Subcutaneous adipose tissue (tissue), 4 donors: ENCODE results near the gene CACNA1H. TPM values are rescaled to one million over a fixed set of nuclear protein-coding genes. Genes with fewer than 3 reads are reported as not detected.

ENCODE experiments used
- total RNA-seq, 4 donors: library from RNA; depleted of rRNA; stranded (reverse); fragments of >200 nt; gene quantifications; one replicate each; pipeline ENCODE4 v1.1.0, GENCODE V29; 2016
- TF ChIP-seq, protein P1 (sequence below): fragments of 450-650 bp; IDR thresholded peaks from one replicate; pipeline ENCODE4 v1.5.1; 2016; ENCODE audit warnings: low read depth, mild to moderate bottlenecking, control low read depth, antibody characterized with exemption, moderate library complexity

Gene CACNA1H
- total RNA-seq, 4 donors from 2014 or later = 0.51 to 13.9 (median 3.1) TPM

DNA sequence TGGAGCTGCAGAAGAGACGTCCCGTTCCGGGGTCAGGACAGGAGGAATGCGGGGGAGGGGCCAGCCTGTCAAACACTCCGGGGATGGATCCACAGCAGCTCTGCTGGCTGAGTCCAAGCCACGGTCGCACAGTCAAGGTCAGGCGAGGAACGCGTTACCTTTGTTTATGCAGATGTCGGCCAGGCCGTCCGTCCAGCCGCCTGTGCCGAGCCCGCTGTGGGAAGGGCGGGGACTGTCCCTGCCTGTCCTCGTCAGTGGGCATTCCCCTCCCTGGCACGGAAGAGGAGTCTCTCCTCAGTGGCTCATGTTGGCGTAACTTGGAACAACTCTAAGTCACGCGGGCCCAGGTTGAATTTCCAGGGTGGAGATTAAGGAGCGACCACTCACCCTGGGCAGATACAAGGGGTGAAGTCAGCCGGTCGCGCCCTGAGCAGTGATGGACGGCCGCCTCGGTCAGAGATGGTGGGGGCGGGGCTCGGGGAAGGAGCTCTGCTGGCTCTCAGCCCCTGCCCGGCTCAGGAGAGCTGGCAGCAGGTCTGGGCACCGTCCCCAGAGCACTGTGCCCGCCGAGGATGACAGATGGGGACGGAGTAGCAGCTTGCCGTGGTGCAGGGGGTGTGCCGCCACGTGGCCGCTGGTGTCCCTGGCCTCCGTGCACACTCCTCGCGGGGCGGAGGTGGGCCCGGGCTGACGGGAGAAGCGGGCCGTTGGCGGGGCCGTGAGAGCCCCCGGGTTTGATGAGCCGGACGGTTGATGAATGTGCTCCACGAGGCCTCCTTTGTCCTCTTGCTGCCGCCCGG, 7.3 kb downstream of the CACNA1H start:
- TF ChIP-seq, protein P1, sequence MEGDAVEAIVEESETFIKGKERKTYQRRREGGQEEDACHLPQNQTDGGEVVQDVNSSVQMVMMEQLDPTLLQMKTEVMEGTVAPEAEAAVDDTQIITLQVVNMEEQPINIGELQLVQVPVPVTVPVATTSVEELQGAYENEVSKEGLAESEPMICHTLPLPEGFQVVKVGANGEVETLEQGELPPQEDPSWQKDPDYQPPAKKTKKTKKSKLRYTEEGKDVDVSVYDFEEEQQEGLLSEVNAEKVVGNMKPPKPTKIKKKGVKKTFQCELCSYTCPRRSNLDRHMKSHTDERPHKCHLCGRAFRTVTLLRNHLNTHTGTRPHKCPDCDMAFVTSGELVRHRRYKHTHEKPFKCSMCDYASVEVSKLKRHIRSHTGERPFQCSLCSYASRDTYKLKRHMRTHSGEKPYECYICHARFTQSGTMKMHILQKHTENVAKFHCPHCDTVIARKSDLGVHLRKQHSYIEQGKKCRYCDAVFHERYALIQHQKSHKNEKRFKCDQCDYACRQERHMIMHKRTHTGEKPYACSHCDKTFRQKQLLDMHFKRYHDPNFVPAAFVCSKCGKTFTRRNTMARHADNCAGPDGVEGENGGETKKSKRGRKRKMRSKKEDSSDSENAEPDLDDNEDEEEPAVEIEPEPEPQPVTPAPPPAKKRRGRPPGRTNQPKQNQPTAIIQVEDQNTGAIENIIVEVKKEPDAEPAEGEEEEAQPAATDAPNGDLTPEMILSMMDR = no peak

DNA sequence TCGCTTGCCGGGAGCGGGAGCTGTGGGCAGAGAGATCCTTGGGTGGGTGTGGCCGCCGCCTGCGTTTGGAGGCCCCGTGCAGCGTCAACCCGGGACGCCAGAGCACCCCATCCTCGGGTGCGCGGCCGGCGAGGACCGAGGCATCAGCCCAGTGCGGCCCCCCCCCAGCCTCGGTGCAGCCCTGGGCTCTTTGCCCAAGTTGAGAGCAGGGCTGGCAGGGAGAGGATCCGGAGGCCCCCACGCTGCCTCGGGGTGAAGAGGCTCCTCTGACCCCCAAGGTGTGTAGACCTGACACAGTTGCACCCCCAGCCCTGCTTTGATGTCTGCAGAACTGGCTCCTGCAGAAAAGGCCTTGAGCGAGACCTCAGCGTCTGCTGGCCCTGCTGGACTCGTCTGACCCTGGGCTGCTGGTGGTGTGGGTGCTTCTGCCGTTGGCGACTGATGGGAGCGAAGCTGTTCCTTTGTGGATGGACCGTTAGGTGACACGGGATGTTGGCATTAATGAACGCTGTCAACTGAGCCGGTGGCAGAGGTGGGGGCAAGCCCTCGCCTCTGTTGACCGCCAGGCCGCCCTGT, 8.0 kb downstream of the CACNA1H start:
- TF ChIP-seq, protein P1 = no peak

DNA sequence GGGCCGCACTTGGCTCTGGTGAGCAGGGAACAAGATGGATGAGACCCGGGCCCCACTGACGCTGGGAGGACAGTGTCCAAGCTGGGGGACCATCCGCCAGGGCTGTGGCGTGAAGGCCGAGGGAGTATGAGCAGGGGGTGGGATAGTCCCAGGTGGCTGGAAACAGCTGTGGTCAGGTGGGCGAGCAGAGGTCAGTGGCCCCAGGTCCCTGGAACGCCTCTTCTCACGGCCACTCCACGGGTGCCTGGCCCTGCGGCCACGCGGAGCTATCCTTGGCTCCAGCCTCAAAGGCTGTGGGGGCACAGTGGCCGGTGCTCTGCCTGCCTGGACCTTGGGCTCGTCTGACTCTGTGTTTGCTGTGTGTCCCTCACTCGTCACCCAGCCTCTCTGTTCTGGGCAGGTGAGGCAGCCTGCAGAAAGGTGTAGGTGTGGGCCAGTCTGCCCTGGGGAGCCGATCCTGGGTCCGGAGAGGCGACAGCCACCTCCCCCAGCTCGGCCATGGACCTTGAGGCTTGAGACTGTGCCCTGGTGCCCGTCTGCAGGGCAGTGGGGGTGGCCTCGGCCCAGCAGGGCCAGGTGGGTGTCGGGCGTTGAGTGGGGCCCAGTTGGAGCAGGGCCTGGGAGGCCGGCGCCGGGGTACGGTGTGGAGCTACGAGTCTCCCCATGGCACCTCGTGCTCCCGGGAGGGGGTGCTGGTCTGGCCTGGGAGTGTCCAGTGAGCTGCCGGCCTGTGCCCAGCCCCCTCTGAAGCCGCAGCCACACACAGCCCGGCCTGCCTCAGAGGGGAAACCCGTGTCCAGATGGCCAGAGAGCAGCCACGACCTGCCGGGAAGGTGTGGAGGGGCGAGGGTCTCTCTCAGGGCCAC, 10.0 kb downstream of the CACNA1H start:
- TF ChIP-seq, protein P1 = no peak

DNA sequence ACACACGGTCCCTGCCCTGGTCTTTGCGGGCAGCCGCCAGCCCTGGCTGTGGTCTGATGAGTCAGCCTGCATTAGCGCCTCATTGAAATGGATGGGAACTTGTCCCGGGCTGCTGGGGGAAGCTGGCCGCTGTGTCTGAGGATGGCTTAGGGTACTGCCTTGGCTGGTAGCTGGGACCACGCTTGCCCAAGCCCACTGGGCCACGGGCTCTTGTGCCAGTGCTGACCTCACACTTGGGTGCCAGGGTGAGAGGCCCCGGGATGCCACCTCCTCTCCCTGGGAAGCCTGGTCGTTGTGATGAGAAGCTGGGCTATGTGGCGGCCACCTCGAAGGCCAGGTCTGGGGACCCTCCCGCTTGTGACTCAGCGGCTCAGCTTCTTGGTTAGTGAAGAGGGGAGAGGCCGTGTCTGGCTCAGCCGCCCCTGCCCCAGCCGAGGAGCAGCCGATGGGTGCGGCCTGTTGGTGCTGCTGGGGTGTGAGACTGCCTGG, 10.7 kb downstream of the CACNA1H start:
- TF ChIP-seq, protein P1 = no peak

DNA sequence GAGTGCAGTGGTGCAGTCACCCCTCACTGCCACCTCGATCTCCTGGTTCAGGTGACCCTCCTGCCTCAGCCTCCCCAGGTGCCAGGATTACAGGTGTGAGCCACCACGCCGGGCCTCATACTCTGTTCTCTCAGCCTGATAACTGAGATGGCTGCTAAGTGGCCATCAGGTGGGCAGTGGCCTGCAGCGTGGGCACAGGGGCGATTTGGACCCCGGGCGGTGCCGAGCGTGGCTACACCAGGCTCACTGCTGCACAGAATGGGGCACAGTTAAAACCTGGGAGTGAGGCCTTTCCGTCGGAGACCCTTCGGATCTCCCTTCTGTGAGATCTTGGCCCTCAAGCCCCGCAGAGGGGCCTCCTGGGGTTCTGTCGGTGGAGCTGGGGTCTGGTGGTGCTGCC, 11.5 kb downstream of the CACNA1H start:
- TF ChIP-seq, protein P1 = no peak

DNA sequence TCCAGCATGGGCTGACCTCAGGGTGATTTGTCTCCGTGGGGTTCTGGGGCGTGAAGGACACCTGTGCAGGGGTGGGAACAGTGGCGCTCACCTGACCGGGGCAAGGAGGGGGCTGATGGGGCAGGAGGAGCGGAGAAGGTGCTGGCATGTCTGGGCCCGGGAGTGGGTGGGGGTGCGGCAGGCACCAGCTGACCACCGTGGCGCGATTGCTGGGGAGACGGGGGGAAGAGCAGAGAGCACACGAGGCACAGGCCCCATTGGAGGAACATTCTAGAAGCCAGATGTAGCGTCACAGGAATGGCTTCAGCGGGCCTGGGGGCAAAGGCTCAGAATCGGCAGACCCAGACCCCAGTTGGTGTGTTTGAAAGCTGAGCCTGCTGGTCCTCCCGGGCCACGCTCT, 12.1 kb downstream of the CACNA1H start:
- TF ChIP-seq, protein P1 = no peak

DNA sequence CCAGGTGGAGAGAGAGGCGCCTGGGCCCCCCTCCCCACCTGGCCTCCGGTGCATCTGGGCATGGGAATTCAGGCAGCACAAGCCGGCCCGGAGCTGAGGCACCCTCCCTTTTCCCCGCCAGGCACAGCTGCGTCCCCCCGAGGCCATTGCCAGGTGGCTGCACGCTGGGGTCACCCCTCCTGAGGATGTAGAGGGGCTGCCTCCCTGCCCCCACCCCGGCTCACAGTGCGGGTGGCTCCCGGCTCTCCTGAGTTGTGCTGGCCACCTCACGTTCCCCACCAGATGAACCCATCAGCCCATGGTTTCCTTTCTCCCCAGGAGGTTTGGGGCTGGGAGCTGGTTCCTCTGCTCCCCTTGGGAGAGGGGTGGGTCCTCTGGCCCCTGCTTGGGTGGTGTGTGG, 12.6 kb downstream of the CACNA1H start:
- TF ChIP-seq, protein P1 = no peak
